Measurements from ENCODE around the gene AGAP1.

DNA sequence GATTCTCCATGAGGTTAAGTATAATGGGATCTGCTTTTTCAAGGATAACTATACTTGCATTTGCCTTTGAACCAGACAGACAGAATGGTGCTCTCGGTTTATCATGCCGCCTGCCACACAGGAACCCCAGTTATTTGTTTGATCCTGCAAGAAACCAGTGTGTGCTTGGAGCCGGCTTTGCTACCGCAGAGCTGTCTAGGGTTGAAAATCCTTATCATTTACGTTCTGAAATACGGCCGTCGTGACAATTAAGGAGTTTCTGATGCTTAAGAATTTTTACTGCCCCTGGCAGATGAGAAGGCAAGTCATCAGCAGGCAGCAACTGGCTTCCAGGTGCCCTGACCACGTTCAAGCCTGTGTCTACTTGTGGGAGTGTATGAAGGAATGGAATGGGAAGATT is 562.3 kb downstream of the AGAP1 start:
- TF ChIP-seq CTCF (IDR thresholded peaks at IDR 0.05; ENCODE audit: low read depth, low read length, missing input control) (no peak), SP1 (IDR thresholded peaks at IDR 0.05) (no peak), REST (IDR thresholded peaks at IDR 0.05) (no peak), HNF4A (conservative IDR thresholded peaks at IDR 0.05) (no peak), RAD21 (IDR thresholded peaks at IDR 0.05) (no peak), JUND (IDR thresholded peaks at IDR 0.05) (no peak), TAF1 (conservative IDR thresholded peaks at IDR 0.05) (no peak), RXRA (IDR thresholded peaks at IDR 0.05) (no peak), YY1 (IDR thresholded peaks at IDR 0.05) (no peak)
- TF ChIP-seq, protein P1, sequence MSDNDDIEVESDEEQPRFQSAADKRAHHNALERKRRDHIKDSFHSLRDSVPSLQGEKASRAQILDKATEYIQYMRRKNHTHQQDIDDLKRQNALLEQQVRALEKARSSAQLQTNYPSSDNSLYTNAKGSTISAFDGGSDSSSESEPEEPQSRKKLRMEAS (IDR thresholded peaks at IDR 0.05), result no peak

Measured in liver (tissue), 3 donors.